Neuronal stem cell (in vitro differentiated cells): ENCODE measurements around the gene CUL1. TPM values are rescaled to one million over a fixed set of nuclear protein-coding genes. Genes with fewer than 3 reads are reported as not detected.

Experiments
- small RNA-seq: library from polyadenylated mRNA; stranded (forward); fragments of <200 nt; extraction: miRNeasy Mini kit (QIAGEN cat#:217004); gene quantifications from one replicate; pipeline ENCODE3, GENCODE V24; 2013; ENCODE audit not compliant: insufficient read depth

The CUL1 gene

Small RNAs within 50 kb of the gene (small RNA-seq; reads per million reads assigned to genes)
- not detected for gene RNU7-20P
